WERI-Rb-1 (cell line): ENCODE measurements around the gene ALDH8A1.

ENCODE experiments used
- DNase-seq: peaks from one replicate; pipeline ENCODE4 v3.0.0-alpha.2; 2020
- H3K27ac ChIP-seq: fragments of 250-450 bp; sonication (Bioruptor Pico); 2 replicates; pipeline ENCODE4 v1.5.1; 2020; ENCODE audit warnings: mild to moderate bottlenecking, moderate library complexity
- H3K27me3 ChIP-seq: fragments of 250-450 bp; sonication (Bioruptor Pico); 2 replicates; pipeline ENCODE4 v1.5.1; 2021; ENCODE audit warnings: mild to moderate bottlenecking, low read depth, moderate library complexity; ENCODE audit not compliant: insufficient read depth, severe bottlenecking
- H3K36me3 ChIP-seq: fragments of 250-450 bp; sonication (Bioruptor Pico); 2 replicates; pipeline ENCODE4 v1.5.1; 2020; ENCODE audit warnings: mild to moderate bottlenecking, moderate library complexity
- H3K4me3 ChIP-seq: 2 replicates; pipeline ENCODE4 v1.5.1; 2011; ENCODE audit warnings: low read depth, mild to moderate bottlenecking, control low read depth, low read length
- H3K9me3 ChIP-seq: fragments of 250-450 bp; sonication (Bioruptor Pico); 2 replicates; pipeline ENCODE4 v1.5.1; 2021; ENCODE audit warnings: mild to moderate bottlenecking, moderate library complexity; ENCODE audit not compliant: severe bottlenecking
- CTCF ChIP-seq: IDR thresholded peaks from 2 replicates; pipeline ENCODE4 v1.5.1; 2011; ENCODE audit warnings: low read depth, mild to moderate bottlenecking, control low read depth, inconsistent platforms, low read length

Gene ALDH8A1

GRCh38 chr6:134949927-134950326 lies at the start of gene ALDH8A1:
Gene ALDH8A1 (minus strand): TSS chr6:134950101. CDS start chr6:134950053, 48 bp downstream.
- no peak within 1 kb of the TSS for H3K27ac ChIP-seq

GRCh38 chr6:134999107-134999506 lies 49.2 kb upstream of the ALDH8A1 start:
- Histone ChIP-seq H3K4me3 (no peak overlapping the region), H3K36me3 (peaks cover 13% of the 10 kb centered on the region), H3K27ac (no peak overlapping the region), H3K9me3 (no peaks in the 10 kb centered on the region), H3K27me3 (no peaks in the 10 kb centered on the region)
- DNase-seq: no peak
- no peak for TF ChIP-seq CTCF

More at GRCh38 chr6:134949927-134950326, at the start of gene ALDH8A1:
- Histone ChIP-seq H3K4me3 (no peak within 1 kb of the TSS), H3K27me3 (no peaks in the 10 kb centered on the region), H3K36me3 (no peaks in the 10 kb centered on the region), H3K9me3 (no peaks in the 10 kb centered on the region)
- no peak for TF ChIP-seq CTCF
- no peak for DNase-seq

GRCh38 chr6:134997133-134997995 lies 47.5 kb upstream of the ALDH8A1 start:
- H3K4me3 ChIP-seq: peak overlapping the region; percentile 23
- H3K9me3 ChIP-seq: no peaks in the 10 kb centered on the region
- peaks cover 18% of the 10 kb centered on the region for H3K36me3 ChIP-seq
- TF ChIP-seq CTCF: no peak
- DNase-seq: peak; percentile 56
- no peaks in the 10 kb centered on the region for H3K27me3 ChIP-seq
- peak overlapping the region; percentile 71 for H3K27ac ChIP-seq

- H3K4me3 ChIP-seq: no peak overlapping the region
- DNase-seq: no peak
- H3K27me3 ChIP-seq: no peaks in the 10 kb centered on the region
- peak overlapping the region; percentile 71 for H3K27ac ChIP-seq
- peaks cover 31% of the 10 kb centered on the region for H3K36me3 ChIP-seq
- no peak for TF ChIP-seq CTCF
- H3K9me3 ChIP-seq: no peaks in the 10 kb centered on the region
Measured at GRCh38 chr6:134995536-134995935, 45.6 kb upstream of the ALDH8A1 start.

- H3K27ac ChIP-seq: no peak overlapping the region
- no peaks in the 10 kb centered on the region for H3K9me3 ChIP-seq
- peaks cover 35% of the 10 kb centered on the region for H3K36me3 ChIP-seq
- no peak for DNase-seq
- no peak overlapping the region for H3K4me3 ChIP-seq
- TF ChIP-seq CTCF: no peak
- H3K27me3 ChIP-seq: no peaks in the 10 kb centered on the region
Measured at GRCh38 chr6:134994431-134994830, 44.5 kb upstream of the ALDH8A1 start.
